Measurements from ENCODE around the gene ACTN4. TPM values are rescaled to one million over a fixed set of nuclear protein-coding genes. Genes with fewer than 3 reads are reported as not detected.
A peak's percentile ranks its signal among the peaks of the same experiment; 100 is the strongest.

The ACTN4 gene
- total and polyA plus RNA-seq, 9 donors = 139 to 458 (median 299) TPM

DNA sequence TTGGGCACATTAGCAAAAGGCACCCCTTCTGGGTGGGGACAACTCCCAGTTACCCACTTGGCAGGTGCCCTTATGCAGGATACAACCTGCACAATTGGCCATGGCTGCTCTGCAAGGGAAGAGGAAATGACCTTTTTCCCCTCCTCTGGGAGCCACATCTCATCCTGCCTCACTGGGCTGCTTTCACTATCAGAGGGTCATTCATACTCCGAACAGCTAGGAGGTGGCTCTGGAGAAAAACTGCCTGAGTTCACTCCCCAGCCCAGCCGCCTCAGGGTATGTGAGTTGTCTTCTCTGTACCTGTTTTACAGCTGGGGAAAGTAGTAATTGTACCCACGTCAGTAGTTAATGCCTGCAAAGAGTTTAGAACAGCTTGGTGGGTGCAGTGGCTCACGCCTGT lies 7.1 kb upstream of the ACTN4 start:
- no peaks in the 10 kb centered on the region for H3K27me3 ChIP-seq

DNA sequence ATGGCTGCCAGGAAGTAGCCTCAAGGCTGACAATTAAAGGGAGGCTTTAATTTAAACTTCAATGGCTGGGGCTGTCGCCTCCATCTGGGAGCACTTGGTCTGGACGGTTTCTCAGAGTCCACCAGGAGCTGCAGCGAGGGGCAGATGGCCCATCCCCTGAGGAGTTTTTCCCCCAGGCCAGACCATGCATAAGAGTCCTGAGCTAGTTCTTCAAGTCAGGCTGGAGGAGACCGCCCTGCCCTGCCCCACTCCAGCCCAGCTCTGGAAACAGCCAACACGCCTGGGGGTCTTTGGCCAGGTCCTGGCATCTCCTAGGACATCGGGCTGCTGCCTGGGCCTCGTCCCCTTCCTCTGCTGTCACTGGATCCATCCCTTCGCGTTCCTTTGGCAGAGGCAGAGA lies 5.3 kb upstream of the ACTN4 start:
- Histone ChIP-seq H3K4me3 (no peak overlapping the region), H3K9me3 (no peaks in the 10 kb centered on the region), H3K27ac (no peak overlapping the region), H3K4me1 (ENCODE audit: insufficient read depth) (no peaks in the 10 kb centered on the region), H3K27me3 (no peaks in the 10 kb centered on the region), H3K36me3 (no peaks in the 10 kb centered on the region)
- DNase-seq = no peak
- intact Hi-C loops (cut with DNase I) = loop anchor here in 2 of 4 donors (10.0 kb wide), 2 partner anchors 193 to 203 kb away; partner anchors contain the start of genes ECH1 (in 1 of the 2) and HNRNPL (in 1 of the 2)
- TF ChIP-seq, protein P1, sequence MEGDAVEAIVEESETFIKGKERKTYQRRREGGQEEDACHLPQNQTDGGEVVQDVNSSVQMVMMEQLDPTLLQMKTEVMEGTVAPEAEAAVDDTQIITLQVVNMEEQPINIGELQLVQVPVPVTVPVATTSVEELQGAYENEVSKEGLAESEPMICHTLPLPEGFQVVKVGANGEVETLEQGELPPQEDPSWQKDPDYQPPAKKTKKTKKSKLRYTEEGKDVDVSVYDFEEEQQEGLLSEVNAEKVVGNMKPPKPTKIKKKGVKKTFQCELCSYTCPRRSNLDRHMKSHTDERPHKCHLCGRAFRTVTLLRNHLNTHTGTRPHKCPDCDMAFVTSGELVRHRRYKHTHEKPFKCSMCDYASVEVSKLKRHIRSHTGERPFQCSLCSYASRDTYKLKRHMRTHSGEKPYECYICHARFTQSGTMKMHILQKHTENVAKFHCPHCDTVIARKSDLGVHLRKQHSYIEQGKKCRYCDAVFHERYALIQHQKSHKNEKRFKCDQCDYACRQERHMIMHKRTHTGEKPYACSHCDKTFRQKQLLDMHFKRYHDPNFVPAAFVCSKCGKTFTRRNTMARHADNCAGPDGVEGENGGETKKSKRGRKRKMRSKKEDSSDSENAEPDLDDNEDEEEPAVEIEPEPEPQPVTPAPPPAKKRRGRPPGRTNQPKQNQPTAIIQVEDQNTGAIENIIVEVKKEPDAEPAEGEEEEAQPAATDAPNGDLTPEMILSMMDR (IDR thresholded peaks at IDR 0.05) = no peak
- TF ChIP-seq POLR2A (IDR thresholded peaks at IDR 0.05) = no peak
- TF ChIP-seq EP300 (IDR thresholded peaks at IDR 0.05) = no peak
- 79 to 83% (median 82%) methylated on average over 9 of the region's 9 CpGs for WGBS, 3 donors

More for the DNA sequence above, 7.1 kb upstream of the ACTN4 start:
- H3K9me3 ChIP-seq = no peaks in the 10 kb centered on the region
- no peak overlapping the region for H3K27ac ChIP-seq
- no peaks in the 10 kb centered on the region for H3K36me3 ChIP-seq
- H3K4me3 ChIP-seq = no peak overlapping the region
- intact Hi-C loops (cut with DNase I) = loop anchor here in 2 of 4 donors (10.0 kb wide), 2 partner anchors 194 to 204 kb away; partner anchors contain the start of genes ECH1 (in 1 of the 2) and HNRNPL (in 1 of the 2)
- DNase-seq = no peak
- no peaks in the 10 kb centered on the region for H3K4me1 ChIP-seq (ENCODE audit: insufficient read depth)
- TF ChIP-seq EP300 (IDR thresholded peaks at IDR 0.05) (no peak), POLR2A (IDR thresholded peaks at IDR 0.05) (no peak)
- TF ChIP-seq, protein P1 (IDR thresholded peaks at IDR 0.05) = no peak
- 73 to 89% (median 77%) methylated on average over 4 of the region's 4 CpGs for WGBS, 3 donors

GRCh38 chr19:38644719-38645118 lies 2.7 kb upstream of the ACTN4 start:
- Histone ChIP-seq H3K27me3 (no peaks in the 10 kb centered on the region), H3K4me3 (no peak overlapping the region), H3K36me3 (no peaks in the 10 kb centered on the region), H3K4me1 (ENCODE audit: insufficient read depth) (peaks cover 3% of the 10 kb centered on the region), H3K9me3 (no peaks in the 10 kb centered on the region), H3K27ac (no peak overlapping the region)
- 86 to 94% (median 93%) methylated on average over 8 of the region's 8 CpGs for WGBS, 3 donors
- DNase-seq = no peak
- intact Hi-C loops (cut with DNase I) = loop anchor here (5.0 to 10.0 kb wide), 4 partner anchors 83 to 208 kb away; partner anchors contain the start of genes ECH1 (in 1 of the 4) and HNRNPL (in 1 of the 4)
- TF ChIP-seq EP300 (IDR thresholded peaks at IDR 0.05) (no peak), POLR2A (IDR thresholded peaks at IDR 0.05) (no peak)
- TF ChIP-seq, protein P1 (IDR thresholded peaks at IDR 0.05) = no peak

DNA sequence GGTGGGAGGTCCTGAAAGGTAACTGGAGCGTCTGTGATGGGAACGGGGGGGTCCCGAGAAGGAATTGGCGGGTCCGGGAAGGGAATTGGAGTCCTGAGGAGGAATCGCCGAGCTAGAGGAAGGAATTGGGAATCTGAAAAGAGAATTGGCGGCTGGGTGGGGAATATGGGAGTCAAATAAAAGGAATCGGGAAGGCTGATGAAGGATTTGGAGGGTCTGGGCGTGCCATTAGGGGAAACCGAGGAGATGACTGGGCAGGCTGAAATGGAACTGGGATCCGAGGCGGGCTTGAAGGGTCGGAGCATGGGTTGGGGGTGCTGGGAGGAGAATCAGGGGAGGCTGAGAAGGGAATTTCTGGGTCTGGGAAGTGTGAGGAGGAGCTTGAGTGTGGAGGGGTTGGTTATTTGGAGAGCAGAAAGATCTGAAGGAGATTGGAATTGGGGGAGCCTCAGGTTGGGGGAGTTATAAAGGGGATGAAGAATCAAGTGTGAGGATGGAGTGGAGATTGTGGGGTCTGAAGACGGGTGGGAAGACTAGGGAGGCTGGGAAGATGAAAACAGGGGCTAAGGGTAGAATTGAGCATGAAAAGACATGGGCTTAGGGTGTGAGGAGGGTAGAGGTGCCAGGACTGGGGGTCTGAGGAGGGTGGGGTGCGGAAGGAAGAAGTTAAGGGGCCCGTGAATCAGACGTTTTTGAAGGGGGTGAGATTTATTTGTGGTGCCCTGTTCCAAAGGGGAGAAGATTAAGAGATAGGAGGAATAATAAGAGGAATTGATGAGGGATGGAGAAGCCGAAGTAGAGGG lies 718 bp downstream of the ACTN4 start:
- H3K9me3 ChIP-seq = no peaks in the 10 kb centered on the region
- peak overlapping the region; percentile 27 to 47 for H3K27ac ChIP-seq
- TF ChIP-seq, protein P1 (IDR thresholded peaks at IDR 0.05) = no peak
- TF ChIP-seq EP300 (IDR thresholded peaks at IDR 0.05) (no peak), POLR2A (IDR thresholded peaks at IDR 0.05) (no peak)
- H3K4me3 ChIP-seq = peak overlapping the region; percentile 77
- no peaks in the 10 kb centered on the region for H3K36me3 ChIP-seq
- WGBS, 3 donors = 0 to 1% (median 0%) methylated on average over 19 of the region's 19 CpGs
- no peak for DNase-seq
- H3K4me1 ChIP-seq (ENCODE audit: insufficient read depth) = peaks cover 28% of the 10 kb centered on the region
- H3K27me3 ChIP-seq = no peaks in the 10 kb centered on the region
- intact Hi-C loops (cut with DNase I) = loop anchor here (5.0 to 10.0 kb wide), 4 partner anchors 79 to 204 kb away; partner anchors contain the start of genes ECH1 (in 1 of the 4) and HNRNPL (in 1 of the 4)

Measured in ovary (tissue), 9 donors.